ENCODE measurements around the gene SHMT1.

DNA sequence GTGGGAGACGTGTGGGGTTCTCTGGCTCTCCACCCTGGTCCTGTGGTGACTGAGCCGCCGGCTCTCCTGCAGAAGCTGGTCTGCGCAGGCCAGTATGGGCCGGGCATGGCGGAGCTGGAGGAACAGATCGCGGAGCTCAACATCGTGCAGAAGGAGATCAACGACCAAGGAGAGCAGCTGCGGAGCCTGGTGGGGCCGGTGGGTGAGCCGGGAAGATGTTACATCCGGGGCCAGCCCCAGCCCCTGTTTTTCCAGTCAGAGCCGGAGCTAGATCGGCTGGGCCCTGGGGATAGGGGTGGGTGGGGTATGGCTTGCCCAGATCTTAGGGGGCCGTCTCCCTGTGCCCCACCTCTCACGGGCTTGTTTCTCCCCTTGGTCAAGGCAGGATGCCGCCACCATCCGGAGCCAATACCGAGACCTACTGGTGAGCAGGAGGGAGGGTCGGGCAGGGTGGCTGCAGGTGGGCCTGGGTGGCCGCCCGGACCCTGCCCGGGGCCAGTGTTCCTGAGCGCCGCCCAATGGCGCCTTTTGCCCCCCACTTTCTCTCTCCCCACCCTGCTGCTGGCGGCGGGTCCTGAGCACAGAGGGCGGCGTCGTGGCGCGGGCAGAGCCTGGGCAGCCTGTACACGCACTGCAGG is 19.2 kb upstream of the SHMT1 start:
- TF ChIP-seq, protein P1, sequence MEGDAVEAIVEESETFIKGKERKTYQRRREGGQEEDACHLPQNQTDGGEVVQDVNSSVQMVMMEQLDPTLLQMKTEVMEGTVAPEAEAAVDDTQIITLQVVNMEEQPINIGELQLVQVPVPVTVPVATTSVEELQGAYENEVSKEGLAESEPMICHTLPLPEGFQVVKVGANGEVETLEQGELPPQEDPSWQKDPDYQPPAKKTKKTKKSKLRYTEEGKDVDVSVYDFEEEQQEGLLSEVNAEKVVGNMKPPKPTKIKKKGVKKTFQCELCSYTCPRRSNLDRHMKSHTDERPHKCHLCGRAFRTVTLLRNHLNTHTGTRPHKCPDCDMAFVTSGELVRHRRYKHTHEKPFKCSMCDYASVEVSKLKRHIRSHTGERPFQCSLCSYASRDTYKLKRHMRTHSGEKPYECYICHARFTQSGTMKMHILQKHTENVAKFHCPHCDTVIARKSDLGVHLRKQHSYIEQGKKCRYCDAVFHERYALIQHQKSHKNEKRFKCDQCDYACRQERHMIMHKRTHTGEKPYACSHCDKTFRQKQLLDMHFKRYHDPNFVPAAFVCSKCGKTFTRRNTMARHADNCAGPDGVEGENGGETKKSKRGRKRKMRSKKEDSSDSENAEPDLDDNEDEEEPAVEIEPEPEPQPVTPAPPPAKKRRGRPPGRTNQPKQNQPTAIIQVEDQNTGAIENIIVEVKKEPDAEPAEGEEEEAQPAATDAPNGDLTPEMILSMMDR (IDR thresholded peaks at IDR 0.05; ENCODE audit: insufficient read depth, low read depth, low read length): no peak
- TF ChIP-seq EZH2 (IDR thresholded peaks at IDR 0.05; ENCODE audit: insufficient read depth, low read length): no peak

Data from astrocyte (in vitro differentiated cells and primary cell).